ENCODE data around the gene KCNIP1. TPM values are rescaled to one million over a fixed set of nuclear protein-coding genes. Genes with fewer than 3 reads are reported as not detected.

KCNIP1 gene
- total and polyA plus RNA-seq, 8 donors, result 0.20 to 0.73 (median 0.31) TPM; not detected in 3

GRCh38 chr5:170636801-170637477 lies 133.1 kb downstream of the KCNIP1 start:
- DNase-seq, result no peak
- no peak overlapping the region for H3K4me3 ChIP-seq
- peaks cover 0 to 23% (median 0%) of the 10 kb centered on the region in 3 donors for H3K27me3 ChIP-seq
- H3K27ac ChIP-seq, result no peak overlapping the region
- no peaks in the 10 kb centered on the region for H3K9me3 ChIP-seq
- intact Hi-C loops (cut with DNase I; ENCODE audit: low total_unique reads), result no loop called here
- peaks cover 19 to 29% (median 24%) of the 10 kb centered on the region in 4 donors for H3K4me1 ChIP-seq
- H3K36me3 ChIP-seq, result no peaks in the 10 kb centered on the region
- WGBS, 5 donors, result 73 to 88% (median 81%) methylated on average over 8 of the region's 8 CpGs
- TF ChIP-seq POLR2AphosphoS5 (IDR thresholded peaks at IDR 0.05) (no peak), CTCF (IDR thresholded peaks at IDR 0.05) (no peak), POLR2A (IDR thresholded peaks at IDR 0.05) (no peak), EP300 (IDR thresholded peaks at IDR 0.05) (no peak)

GRCh38 chr5:170638051-170638450 lies 134.2 kb downstream of the KCNIP1 start:
- no peaks in the 10 kb centered on the region for H3K9me3 ChIP-seq
- intact Hi-C loops (cut with DNase I; ENCODE audit: low total_unique reads), result no loop called here
- H3K27ac ChIP-seq, result no peak overlapping the region
- no peak for DNase-seq
- 71 to 100% (median 88%) methylated on average over 3 to 4 of the region's 4 CpGs for WGBS, 5 donors
- no peak overlapping the region for H3K4me3 ChIP-seq
- H3K27me3 ChIP-seq, result peaks cover 0 to 30% (median 1%) of the 10 kb centered on the region in 3 donors
- peaks cover 9 to 18% (median 14%) of the 10 kb centered on the region in 4 donors for H3K4me1 ChIP-seq
- TF ChIP-seq POLR2AphosphoS5 (IDR thresholded peaks at IDR 0.05) (no peak), POLR2A (IDR thresholded peaks at IDR 0.05) (no peak), CTCF (IDR thresholded peaks at IDR 0.05) (no peak), EP300 (IDR thresholded peaks at IDR 0.05) (no peak)
- no peaks in the 10 kb centered on the region for H3K36me3 ChIP-seq

GRCh38 chr5:170638454-170639220 lies 134.8 kb downstream of the KCNIP1 start:
- Histone ChIP-seq H3K4me3 (no peak overlapping the region), H3K9me3 (no peaks in the 10 kb centered on the region), H3K36me3 (no peaks in the 10 kb centered on the region), H3K27ac (no peak overlapping the region), H3K27me3 (peaks cover 0 to 35% (median 7%) of the 10 kb centered on the region in 3 donors), H3K4me1 (peaks cover 7 to 13% (median 10%) of the 10 kb centered on the region in 4 donors)
- intact Hi-C loops (cut with DNase I; ENCODE audit: low total_unique reads), result no loop called here
- TF ChIP-seq CTCF (IDR thresholded peaks at IDR 0.05) (peak in 5 of 7 experiments; percentile 54 to 86 (median 63)), POLR2AphosphoS5 (IDR thresholded peaks at IDR 0.05) (no peak)
- DNase-seq, result peak; percentile 74 to 78
- WGBS, 5 donors, result 32 to 42% (median 36%) methylated on average over 13 to 15 of the region's 15 CpGs

GRCh38 chr5:170639221-170639925 lies 135.6 kb downstream of the KCNIP1 start:
- intact Hi-C loops (cut with DNase I; ENCODE audit: low total_unique reads), result no loop called here
- 87 to 91% (median 89%) methylated on average over 17 of the region's 17 CpGs for WGBS, 5 donors
- H3K36me3 ChIP-seq, result no peaks in the 10 kb centered on the region
- TF ChIP-seq CTCF (IDR thresholded peaks at IDR 0.05), result no peak
- no peak overlapping the region for H3K27ac ChIP-seq
- H3K4me3 ChIP-seq, result no peak overlapping the region
- H3K4me1 ChIP-seq, result peaks cover 0 to 6% (median 3%) of the 10 kb centered on the region in 4 donors
- DNase-seq, result no peak
- H3K9me3 ChIP-seq, result no peaks in the 10 kb centered on the region
- H3K27me3 ChIP-seq, result peaks cover 0 to 43% (median 7%) of the 10 kb centered on the region in 3 donors

Data from stomach (tissue), 9 donors.